GM12872 (cell line): ENCODE measurements around the gene SAMD4A.

ENCODE experiments used
- TF ChIP-seq, protein P1 (sequence below): IDR thresholded peaks from 3 replicates; pipeline ENCODE4 v1.5.1; 2011; ENCODE audit warnings: low read depth, mild to moderate bottlenecking, low read length, moderate library complexity; ENCODE audit not compliant: insufficient read depth

Gene SAMD4A

GRCh38 chr14:54554401-54554800 lies 12.5 kb upstream of the SAMD4A start:
- TF ChIP-seq, protein P1, sequence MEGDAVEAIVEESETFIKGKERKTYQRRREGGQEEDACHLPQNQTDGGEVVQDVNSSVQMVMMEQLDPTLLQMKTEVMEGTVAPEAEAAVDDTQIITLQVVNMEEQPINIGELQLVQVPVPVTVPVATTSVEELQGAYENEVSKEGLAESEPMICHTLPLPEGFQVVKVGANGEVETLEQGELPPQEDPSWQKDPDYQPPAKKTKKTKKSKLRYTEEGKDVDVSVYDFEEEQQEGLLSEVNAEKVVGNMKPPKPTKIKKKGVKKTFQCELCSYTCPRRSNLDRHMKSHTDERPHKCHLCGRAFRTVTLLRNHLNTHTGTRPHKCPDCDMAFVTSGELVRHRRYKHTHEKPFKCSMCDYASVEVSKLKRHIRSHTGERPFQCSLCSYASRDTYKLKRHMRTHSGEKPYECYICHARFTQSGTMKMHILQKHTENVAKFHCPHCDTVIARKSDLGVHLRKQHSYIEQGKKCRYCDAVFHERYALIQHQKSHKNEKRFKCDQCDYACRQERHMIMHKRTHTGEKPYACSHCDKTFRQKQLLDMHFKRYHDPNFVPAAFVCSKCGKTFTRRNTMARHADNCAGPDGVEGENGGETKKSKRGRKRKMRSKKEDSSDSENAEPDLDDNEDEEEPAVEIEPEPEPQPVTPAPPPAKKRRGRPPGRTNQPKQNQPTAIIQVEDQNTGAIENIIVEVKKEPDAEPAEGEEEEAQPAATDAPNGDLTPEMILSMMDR, result no peak

DNA sequence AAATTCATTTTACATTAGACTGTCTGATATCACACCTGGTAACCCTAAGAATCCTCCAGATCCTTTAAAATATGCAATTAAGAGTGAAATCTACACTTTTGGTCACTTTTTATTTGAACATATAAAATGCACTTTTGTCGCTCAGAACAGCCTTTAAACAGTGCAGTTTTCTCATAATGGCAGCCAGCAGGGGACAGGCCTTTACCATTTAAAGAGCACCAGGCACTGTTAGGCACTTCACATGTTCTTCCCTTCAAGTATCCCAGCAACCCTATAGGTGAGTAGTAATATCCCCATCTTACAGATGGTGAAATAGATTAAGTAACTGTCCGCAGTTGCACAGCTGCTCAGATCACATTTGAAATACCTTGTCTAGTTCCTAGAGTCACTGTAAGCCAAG lies 11.3 kb upstream of the SAMD4A start:
- TF ChIP-seq, protein P1, result no peak

DNA sequence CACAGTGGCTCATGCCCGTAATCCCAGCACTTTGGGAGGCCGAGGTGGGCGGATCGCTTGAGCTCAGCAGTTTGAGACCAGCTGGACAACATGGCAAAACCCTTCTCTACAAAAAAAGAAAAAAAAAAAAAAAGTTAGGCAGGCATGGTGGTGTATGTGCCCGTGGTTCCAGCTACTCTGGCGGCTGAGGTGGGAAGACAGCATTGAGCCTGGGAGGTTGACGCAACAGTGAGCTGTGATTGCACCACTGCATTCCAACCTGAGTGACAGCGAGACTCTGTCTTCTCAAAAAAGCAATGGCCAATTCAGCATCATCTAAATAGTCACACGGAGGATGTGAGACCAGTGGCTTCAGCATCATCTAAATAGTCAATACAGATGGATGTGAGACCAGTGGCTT lies 10.4 kb upstream of the SAMD4A start:
- TF ChIP-seq, protein P1, result no peak

DNA sequence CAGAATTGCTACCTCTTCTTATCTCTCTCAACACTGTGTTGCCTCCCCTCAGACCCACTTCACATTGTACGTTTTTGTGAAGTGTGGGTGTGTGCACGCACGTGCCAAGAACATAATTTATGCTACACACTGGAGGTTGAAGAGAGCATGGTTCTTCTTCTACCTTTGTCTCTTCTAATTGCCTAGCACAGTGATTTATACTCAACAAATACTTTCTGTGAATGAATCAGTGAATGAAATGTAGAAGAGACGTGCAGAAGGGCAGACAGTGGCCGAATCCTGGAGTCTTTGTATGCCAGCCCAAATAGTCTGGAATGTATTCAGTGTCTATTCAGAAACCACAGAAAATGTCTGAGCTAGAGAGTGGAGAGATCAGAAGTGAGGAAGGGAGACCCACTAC lies 4.6 kb upstream of the SAMD4A start:
- TF ChIP-seq, protein P1, result no peak

GRCh38 chr14:54564071-54564867 lies 2.7 kb upstream of the SAMD4A start:
- TF ChIP-seq, protein P1, result peak; percentile 63

DNA sequence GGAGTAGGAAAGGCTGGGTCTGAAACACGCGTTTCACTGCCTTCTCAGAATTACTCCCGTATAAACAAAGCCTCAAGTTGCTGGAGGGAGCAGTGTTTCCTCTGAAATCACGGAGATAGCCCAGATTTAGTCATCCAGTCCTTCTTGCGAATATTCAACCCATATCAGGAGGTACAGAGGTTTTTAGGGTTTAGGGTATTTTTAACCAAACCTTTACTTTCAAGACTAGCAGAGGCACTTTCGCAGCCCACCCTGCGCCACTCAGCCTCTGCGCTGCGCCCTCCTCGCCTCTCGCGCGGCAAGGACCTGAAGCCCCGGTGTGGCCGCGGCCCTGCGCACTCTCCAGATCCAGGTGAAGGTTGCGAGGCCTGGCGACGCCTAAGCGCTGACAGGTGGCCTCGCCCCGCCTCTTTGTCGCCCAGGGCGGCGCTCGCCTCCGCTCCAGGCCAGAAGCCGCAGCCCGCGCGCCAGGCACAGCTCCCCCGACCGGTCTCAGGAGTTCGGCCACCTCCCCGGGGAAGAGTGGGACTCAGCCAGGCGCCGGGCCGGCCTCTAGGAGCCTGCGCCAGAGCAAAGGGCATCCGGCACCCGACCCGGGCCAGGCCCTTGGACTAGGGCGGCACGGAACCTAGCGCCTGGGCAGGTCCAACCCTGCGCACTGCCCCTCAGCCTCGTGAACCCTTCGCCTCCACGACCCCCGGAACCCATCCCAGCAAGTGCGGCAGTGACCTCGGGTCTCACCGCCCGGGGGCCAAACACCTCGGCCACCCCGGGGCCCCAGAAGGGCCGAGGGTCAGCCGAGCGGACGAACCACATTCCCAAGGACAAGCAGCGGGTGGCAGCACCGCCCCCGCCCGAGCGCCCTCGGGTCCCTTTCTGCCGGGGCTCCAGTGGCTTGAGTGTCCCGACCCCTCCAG lies 1.8 kb upstream of the SAMD4A start:
- TF ChIP-seq, protein P1, result no peak

- TF ChIP-seq, protein P1, result no peak
These were observed 1.0 kb upstream of the SAMD4A start for GRCh38 chr14:54565785-54566409.
